Esophagus (tissue), 2 donors: ENCODE results near the gene MYO3B. TPM values are rescaled to one million over a fixed set of nuclear protein-coding genes. Genes with fewer than 3 reads are reported as not detected.
A peak's percentile ranks its signal among the peaks of the same experiment; 100 is the strongest.

Source experiments
- H3K27ac ChIP-seq, 2 donors: one replicate each; pipeline ENCODE4 v1.5.1; 2013; ENCODE audit warnings: low read depth in 2 of 2, mild to moderate bottlenecking in 2 of 2, inconsistent platforms in 1 of 2, low read length in 1 of 2, moderate library complexity in 1 of 2
- H3K27me3 ChIP-seq, 2 donors: one replicate each; pipeline ENCODE4 v1.6.1; 2013; ENCODE audit warnings: low read length in 2 of 2, control low read depth in 1 of 2, mild to moderate bottlenecking in 1 of 2; ENCODE audit not compliant: insufficient read depth in 2 of 2, control insufficient read depth in 1 of 2
- H3K36me3 ChIP-seq, 2 donors: one replicate each; pipeline ENCODE4 v1.6.1; 2013; ENCODE audit warnings: low read length in 1 of 2; ENCODE audit not compliant: control insufficient read depth in 2 of 2, insufficient read depth in 2 of 2
- H3K4me1 ChIP-seq, 2 donors: one replicate each; pipeline ENCODE4 v1.6.1; 2013; ENCODE audit warnings: low read length in 1 of 2; ENCODE audit not compliant: control insufficient read depth in 2 of 2, insufficient read depth in 2 of 2
- H3K4me3 ChIP-seq, 2 donors: one replicate each; pipeline ENCODE4 v1.5.1; 2013; ENCODE audit warnings: low read length in 2 of 2, mild to moderate bottlenecking in 2 of 2, low read depth in 1 of 2, moderate library complexity in 1 of 2
- H3K9me3 ChIP-seq, 2 donors: one replicate each; pipeline ENCODE4 v1.6.1; 2013; ENCODE audit warnings: mild to moderate bottlenecking in 2 of 2, low read depth in 1 of 2, low read length in 1 of 2, moderate library complexity in 1 of 2; ENCODE audit not compliant: control insufficient read depth in 2 of 2, insufficient read depth in 1 of 2
- WGBS, 2 donors: extraction: QIAGEN DNeasy Blood & Tissue Kit; methylation state at CpG; one replicate each; pipeline ENCODE4 v1.1.7; 2013; 5-methylcytosine and 5-hydroxymethylcytosine counted together
- polyA plus RNA-seq, 2 donors: library from polyadenylated mRNA; stranded (reverse); fragments of 200-250 nt; gene quantifications; one replicate each; pipeline ENCODE4 v1.2.3, GENCODE V29; 2013
- donor health status: healthy with polysubstance abuse.
- donor health status: Bipolar disorder and iron deficiency.

The MYO3B gene
- polyA plus RNA-seq, 2 donors = 0.08 to 0.11 TPM

- WGBS, 2 donors = 56 to 64% methylated on average over 2 of the region's 2 CpGs
- Histone ChIP-seq H3K36me3 (no peaks in the 10 kb centered on the region), H3K4me3 (no peak overlapping the region), H3K27me3 (no peaks in the 10 kb centered on the region), H3K4me1 (no peaks in the 10 kb centered on the region), H3K27ac (no peak overlapping the region), H3K9me3 (no peaks in the 10 kb centered on the region)
Observed at GRCh38 chr2:170215021-170215420, 37.1 kb downstream of the MYO3B start.

GRCh38 chr2:170216428-170216827, 38.5 kb downstream of the MYO3B start:
- H3K4me3 ChIP-seq = no peak overlapping the region
- no peak overlapping the region for H3K27ac ChIP-seq
- H3K36me3 ChIP-seq = no peaks in the 10 kb centered on the region
- no peaks in the 10 kb centered on the region for H3K4me1 ChIP-seq
- 89 to 93% methylated on average over 3 of the region's 3 CpGs for WGBS, 2 donors
- H3K27me3 ChIP-seq = no peaks in the 10 kb centered on the region
- H3K9me3 ChIP-seq = no peaks in the 10 kb centered on the region

GRCh38 chr2:170216981-170217380, 39.0 kb downstream of the MYO3B start:
- H3K27me3 ChIP-seq = no peaks in the 10 kb centered on the region
- H3K36me3 ChIP-seq = no peaks in the 10 kb centered on the region
- WGBS, 2 donors = 74 to 77% methylated on average over 5 of the region's 5 CpGs
- no peak overlapping the region for H3K4me3 ChIP-seq
- H3K9me3 ChIP-seq = no peaks in the 10 kb centered on the region
- H3K27ac ChIP-seq = no peak overlapping the region
- no peaks in the 10 kb centered on the region for H3K4me1 ChIP-seq

- 70 to 79% methylated on average over 4 of the region's 4 CpGs for WGBS, 2 donors
- Histone ChIP-seq H3K4me3 (no peak overlapping the region), H3K4me1 (no peaks in the 10 kb centered on the region), H3K27ac (no peak overlapping the region), H3K27me3 (no peaks in the 10 kb centered on the region), H3K36me3 (no peaks in the 10 kb centered on the region), H3K9me3 (no peaks in the 10 kb centered on the region)
Observed at GRCh38 chr2:170217778-170218251, 39.9 kb downstream of the MYO3B start.

GRCh38 chr2:170218456-170218855, 40.5 kb downstream of the MYO3B start:
- Histone ChIP-seq H3K27ac (no peak overlapping the region), H3K4me3 (no peak overlapping the region), H3K27me3 (no peaks in the 10 kb centered on the region), H3K36me3 (no peaks in the 10 kb centered on the region), H3K9me3 (no peaks in the 10 kb centered on the region), H3K4me1 (no peaks in the 10 kb centered on the region)
- 51 to 56% methylated on average over 2 of the region's 2 CpGs for WGBS, 2 donors

GRCh38 chr2:170218931-170219330, 41.0 kb downstream of the MYO3B start:
- Histone ChIP-seq H3K27me3 (no peaks in the 10 kb centered on the region), H3K4me3 (no peak overlapping the region)
- WGBS, 2 donors = 56 to 65% methylated on average over 1 of the region's 1 CpG

GRCh38 chr2:170221317-170222288, 43.7 kb downstream of the MYO3B start:
- Histone ChIP-seq H3K36me3 (no peaks in the 10 kb centered on the region), H3K9me3 (no peaks in the 10 kb centered on the region), H3K4me3 (no peak overlapping the region), H3K27me3 (no peaks in the 10 kb centered on the region), H3K27ac (no peak overlapping the region), H3K4me1 (no peaks in the 10 kb centered on the region)
- 31 to 51% methylated on average over 6 of the region's 6 CpGs for WGBS, 2 donors

More at GRCh38 chr2:170218931-170219330, 41.0 kb downstream of the MYO3B start:
- Histone ChIP-seq H3K9me3 (no peaks in the 10 kb centered on the region), H3K27ac (peak overlapping the region in 1 of 2 donors; percentile 22), H3K4me1 (no peaks in the 10 kb centered on the region), H3K36me3 (no peaks in the 10 kb centered on the region)

- Histone ChIP-seq H3K27me3 (no peaks in the 10 kb centered on the region), H3K9me3 (no peaks in the 10 kb centered on the region), H3K4me1 (no peaks in the 10 kb centered on the region), H3K4me3 (no peak overlapping the region), H3K27ac (no peak overlapping the region), H3K36me3 (no peaks in the 10 kb centered on the region)
- 63 to 67% methylated on average over 5 of the region's 5 CpGs for WGBS, 2 donors
Observed at GRCh38 chr2:170222298-170222697, 44.4 kb downstream of the MYO3B start.

- H3K4me3 ChIP-seq = no peak overlapping the region
- H3K4me1 ChIP-seq = no peaks in the 10 kb centered on the region
- no peak overlapping the region for H3K27ac ChIP-seq
- no peaks in the 10 kb centered on the region for H3K9me3 ChIP-seq
- H3K36me3 ChIP-seq = no peaks in the 10 kb centered on the region
- no peaks in the 10 kb centered on the region for H3K27me3 ChIP-seq
- WGBS, 2 donors = 71 to 78% methylated on average over 2 of the region's 2 CpGs
Observed at GRCh38 chr2:170222842-170223241, 44.9 kb downstream of the MYO3B start.
